ENCODE results near the gene CACUL1.

GRCh38 chr10:118658762-118659161 lies 96.0 kb downstream of the CACUL1 start:
- no peak for TF ChIP-seq ZNF70 (CRISPR knock-in tag; IDR thresholded peaks at IDR 0.05)
- no peak for TF ChIP-seq CSRNP3 (CRISPR knock-in tag; IDR thresholded peaks at IDR 0.05)
- TF ChIP-seq GLIS3 (CRISPR knock-in tag; IDR thresholded peaks at IDR 0.05) = no peak
- TF ChIP-seq ZC3H10 (CRISPR knock-in tag; IDR thresholded peaks at IDR 0.05) = no peak
- no peak for TF ChIP-seq TSHZ2 (CRISPR knock-in tag; IDR thresholded peaks at IDR 0.05)
- no peak for TF ChIP-seq CSDC2 (CRISPR knock-in tag; IDR thresholded peaks at IDR 0.05)
- no peak for TF ChIP-seq ARNTL (CRISPR knock-in tag; IDR thresholded peaks at IDR 0.05; ENCODE audit: borderline replicate concordance, low read depth)
